Measurements from ENCODE around the gene DLG1. TPM values are rescaled to one million over a fixed set of nuclear protein-coding genes. Genes with fewer than 3 reads are reported as not detected.
A peak's percentile ranks its signal among the peaks of the same experiment; 100 is the strongest.

Gene DLG1
- total RNA-seq, 1 donor from 2014 or later, result 114 TPM

DNA sequence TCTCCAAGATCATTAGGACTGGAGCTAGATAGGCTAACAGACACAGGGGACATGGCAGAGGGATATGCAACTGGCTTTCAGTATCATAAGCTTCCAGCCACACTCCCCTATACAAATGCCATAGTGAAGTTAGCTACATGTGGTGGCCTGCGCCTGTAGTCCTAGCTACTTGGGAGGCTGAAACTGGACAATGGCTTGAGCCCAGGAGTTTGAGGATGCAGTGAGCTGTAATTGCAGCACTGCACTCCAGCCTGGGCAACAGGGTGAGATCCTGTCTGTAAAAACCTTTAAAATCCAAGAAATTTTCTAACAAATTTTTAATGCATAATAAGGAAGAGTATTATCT lies 37.3 kb downstream of the DLG1 start:
- DNase-seq (ENCODE audit: low spot score in 2 of 2, unreplicated experiment in 2 of 2), result no peak
- Mint-ChIP-seq H3K36me3 (peaks cover 13% of the 10 kb centered on the region), H3K27me3 (ENCODE audit: low read depth) (no peaks in the 10 kb centered on the region), H3K4me3 (no peak overlapping the region), H3K27ac (no peak overlapping the region), H3K9me3 (no peaks in the 10 kb centered on the region), H3K4me1 (peaks cover 13% of the 10 kb centered on the region)
- TF ChIP-seq, protein P1, sequence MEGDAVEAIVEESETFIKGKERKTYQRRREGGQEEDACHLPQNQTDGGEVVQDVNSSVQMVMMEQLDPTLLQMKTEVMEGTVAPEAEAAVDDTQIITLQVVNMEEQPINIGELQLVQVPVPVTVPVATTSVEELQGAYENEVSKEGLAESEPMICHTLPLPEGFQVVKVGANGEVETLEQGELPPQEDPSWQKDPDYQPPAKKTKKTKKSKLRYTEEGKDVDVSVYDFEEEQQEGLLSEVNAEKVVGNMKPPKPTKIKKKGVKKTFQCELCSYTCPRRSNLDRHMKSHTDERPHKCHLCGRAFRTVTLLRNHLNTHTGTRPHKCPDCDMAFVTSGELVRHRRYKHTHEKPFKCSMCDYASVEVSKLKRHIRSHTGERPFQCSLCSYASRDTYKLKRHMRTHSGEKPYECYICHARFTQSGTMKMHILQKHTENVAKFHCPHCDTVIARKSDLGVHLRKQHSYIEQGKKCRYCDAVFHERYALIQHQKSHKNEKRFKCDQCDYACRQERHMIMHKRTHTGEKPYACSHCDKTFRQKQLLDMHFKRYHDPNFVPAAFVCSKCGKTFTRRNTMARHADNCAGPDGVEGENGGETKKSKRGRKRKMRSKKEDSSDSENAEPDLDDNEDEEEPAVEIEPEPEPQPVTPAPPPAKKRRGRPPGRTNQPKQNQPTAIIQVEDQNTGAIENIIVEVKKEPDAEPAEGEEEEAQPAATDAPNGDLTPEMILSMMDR (IDR thresholded peaks at IDR 0.05; ENCODE audit: unreplicated experiment), result no peak

DNA sequence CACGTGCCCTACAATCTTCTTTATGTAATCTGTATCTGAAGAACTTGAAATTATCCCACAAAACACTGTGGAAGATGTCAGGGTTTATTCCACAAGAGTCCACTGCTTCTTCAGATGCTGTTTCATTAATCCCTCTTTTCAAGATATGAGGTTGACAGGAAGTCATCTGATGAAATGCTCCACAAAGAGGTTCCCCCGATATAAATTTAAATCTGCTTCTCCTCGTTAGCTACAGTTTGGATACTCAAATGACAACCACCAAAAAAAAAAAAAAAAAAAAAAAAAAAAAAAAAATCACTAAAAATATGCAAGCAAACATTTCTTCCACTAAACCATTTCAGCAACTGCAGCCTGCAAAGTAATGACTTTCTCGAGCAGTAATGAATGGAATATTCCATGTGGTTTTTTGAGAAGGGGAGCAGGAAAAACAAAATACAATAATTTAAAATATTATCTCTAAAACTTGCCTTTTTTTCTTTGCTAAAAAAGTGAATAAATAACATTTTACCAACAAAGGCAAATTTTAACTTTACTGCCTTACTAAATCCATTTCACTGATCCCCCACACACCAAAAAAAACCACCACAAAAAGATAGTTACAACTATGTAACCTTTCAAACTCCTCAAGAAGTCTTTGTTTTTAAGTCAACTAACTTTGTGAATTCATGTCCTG lies 37.8 kb downstream of the DLG1 start:
- DNase-seq (ENCODE audit: low spot score in 2 of 2, unreplicated experiment in 2 of 2), result no peak
- H3K27me3 Mint-ChIP-seq (ENCODE audit: low read depth), result no peaks in the 10 kb centered on the region
- H3K4me3 Mint-ChIP-seq, result no peak overlapping the region
- peaks cover 13% of the 10 kb centered on the region for H3K36me3 Mint-ChIP-seq
- H3K4me1 Mint-ChIP-seq, result peaks cover 13% of the 10 kb centered on the region
- peak overlapping the region; percentile 51 for H3K27ac Mint-ChIP-seq
- TF ChIP-seq, protein P1 (IDR thresholded peaks at IDR 0.05; ENCODE audit: unreplicated experiment), result no peak
- no peaks in the 10 kb centered on the region for H3K9me3 Mint-ChIP-seq

DNA sequence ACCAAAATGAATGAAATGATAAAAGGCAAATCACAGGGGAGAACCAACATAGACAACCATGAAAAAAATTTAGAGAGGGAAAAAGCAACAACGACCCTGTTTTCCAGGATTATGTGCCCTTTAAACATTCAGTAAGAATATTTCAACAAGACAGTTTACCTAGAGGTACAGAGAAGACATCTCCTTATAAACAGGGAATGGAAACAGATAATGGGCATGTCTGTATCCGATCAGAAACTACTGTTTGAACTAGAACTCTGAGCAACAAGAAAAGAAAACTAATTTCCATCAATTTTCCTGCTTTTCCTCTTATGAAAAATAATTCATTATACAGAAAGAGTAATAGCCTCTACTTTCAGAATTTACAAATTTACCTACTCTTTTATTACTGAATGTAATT lies 39.3 kb downstream of the DLG1 start:
- DNase-seq (ENCODE audit: low spot score in 2 of 2, unreplicated experiment in 2 of 2), result no peak
- TF ChIP-seq, protein P1 (IDR thresholded peaks at IDR 0.05; ENCODE audit: unreplicated experiment), result no peak
- Mint-ChIP-seq H3K36me3 (peaks cover 6% of the 10 kb centered on the region), H3K27ac (no peak overlapping the region), H3K27me3 (ENCODE audit: low read depth) (no peaks in the 10 kb centered on the region), H3K4me3 (no peak overlapping the region), H3K9me3 (no peaks in the 10 kb centered on the region), H3K4me1 (peaks cover 16% of the 10 kb centered on the region)

DNA sequence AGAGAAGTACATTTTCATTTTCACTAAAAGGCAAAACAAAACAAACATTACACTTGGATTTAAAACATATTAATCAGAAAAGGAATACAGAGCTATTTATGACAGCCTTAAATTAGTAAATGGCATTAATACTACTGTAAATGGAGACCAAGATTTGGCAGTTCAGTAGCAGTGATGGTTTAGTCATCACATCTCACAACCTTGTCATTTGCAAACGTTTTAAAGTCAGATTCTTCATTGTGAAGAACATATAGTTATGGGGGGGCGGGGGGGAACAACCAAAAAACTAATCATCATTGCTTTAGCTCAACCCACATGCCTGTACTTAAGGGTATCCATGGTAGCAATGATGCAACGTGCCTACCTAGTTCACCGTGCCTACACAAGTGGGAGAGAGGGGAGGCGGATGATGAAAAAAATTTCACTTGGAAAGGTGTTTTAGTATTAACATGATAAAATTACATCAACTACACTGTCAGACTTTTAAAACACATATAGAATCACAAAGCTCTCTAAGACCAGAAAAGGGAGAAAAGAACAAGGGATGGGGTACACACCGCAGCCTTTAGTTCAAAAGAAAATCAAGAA lies 40.1 kb downstream of the DLG1 start:
- H3K9me3 Mint-ChIP-seq, result no peaks in the 10 kb centered on the region
- DNase-seq (ENCODE audit: low spot score in 2 of 2, unreplicated experiment in 2 of 2), result no peak
- no peaks in the 10 kb centered on the region for H3K27me3 Mint-ChIP-seq (ENCODE audit: low read depth)
- H3K36me3 Mint-ChIP-seq, result peaks cover 5% of the 10 kb centered on the region
- H3K4me3 Mint-ChIP-seq, result no peak overlapping the region
- TF ChIP-seq, protein P1 (IDR thresholded peaks at IDR 0.05; ENCODE audit: unreplicated experiment), result no peak
- H3K27ac Mint-ChIP-seq, result no peak overlapping the region
- H3K4me1 Mint-ChIP-seq, result peaks cover 16% of the 10 kb centered on the region

DNA sequence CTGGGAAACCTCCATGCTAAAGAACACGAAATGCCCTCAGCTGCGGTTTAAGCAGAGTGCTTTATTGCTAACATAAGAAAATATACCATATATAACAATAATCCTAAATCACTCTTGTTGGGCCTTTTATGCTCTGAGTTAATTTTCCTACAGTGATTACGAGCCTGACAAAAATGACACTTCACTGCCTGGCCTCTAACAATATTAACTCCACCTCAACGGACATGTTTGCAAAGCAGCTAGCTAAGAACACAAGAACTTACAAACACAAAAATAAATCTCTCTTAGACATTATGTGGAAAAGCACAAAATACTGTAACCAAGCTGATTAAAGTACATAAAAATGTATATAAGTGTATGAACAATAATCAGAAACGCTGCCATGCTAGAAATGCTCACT lies 40.7 kb downstream of the DLG1 start:
- Mint-ChIP-seq H3K4me3 (no peak overlapping the region), H3K4me1 (peaks cover 16% of the 10 kb centered on the region), H3K27ac (peak overlapping the region; percentile 64), H3K36me3 (peaks cover 3% of the 10 kb centered on the region), H3K9me3 (no peaks in the 10 kb centered on the region), H3K27me3 (ENCODE audit: low read depth) (no peaks in the 10 kb centered on the region)
- DNase-seq (ENCODE audit: low spot score in 2 of 2, unreplicated experiment in 2 of 2), result no peak
- TF ChIP-seq, protein P1 (IDR thresholded peaks at IDR 0.05; ENCODE audit: unreplicated experiment), result no peak
